Large intestine (tissue), 3 donors: ENCODE data around the gene ZNF577. TPM values are rescaled to one million over a fixed set of nuclear protein-coding genes. Genes with fewer than 3 reads are reported as not detected.
"Not testable (repeated sequence)": the region's sequence is repeated elsewhere in the genome, so short reads cannot be mapped to it uniquely, and the experiment has no call there.

ENCODE experiments used
- DNase-seq, 2 donors: peaks; one replicate each; pipeline versions ENCODE4 v3.0.0 to v3.0.0-alpha.2; 2013
- H3K27ac ChIP-seq: one replicate; pipeline ENCODE4 v1.5.1; 2013; ENCODE audit warnings: low read length
- H3K27me3 ChIP-seq: 2 replicates; pipeline ENCODE4 v1.6.1; 2013; ENCODE audit warnings: low read length; ENCODE audit not compliant: control insufficient read depth, insufficient read depth
- H3K36me3 ChIP-seq: 2 replicates; pipeline ENCODE4 v1.6.1; 2013; ENCODE audit warnings: low read length; ENCODE audit not compliant: control insufficient read depth, insufficient read depth
- H3K4me1 ChIP-seq: one replicate; pipeline ENCODE4 v1.6.1; 2013; ENCODE audit warnings: low read length; ENCODE audit not compliant: control insufficient read depth, insufficient read depth
- H3K4me3 ChIP-seq: one replicate; pipeline ENCODE4 v1.5.1; 2013; ENCODE audit warnings: low read length
- H3K9me3 ChIP-seq: one replicate; pipeline ENCODE4 v1.6.1; 2013; ENCODE audit warnings: mild to moderate bottlenecking, low read depth, low read length, moderate library complexity; ENCODE audit not compliant: control insufficient read depth
- WGBS: methylation state at CpG from one replicate; pipeline ENCODE4 v1.1.5; 2013; ENCODE audit warnings: low lambda C conversion rate; ENCODE audit not compliant: insufficient coverage; 5-methylcytosine and 5-hydroxymethylcytosine counted together
- polyA plus RNA-seq: library from polyadenylated mRNA; unstranded; fragments of 120-200 nt; gene quantifications from one replicate; pipeline ENCODE4 v1.2.1, GENCODE V29; 2013

The ZNF577 gene
- polyA plus RNA-seq, 1 donor = 24.8 TPM

DNA sequence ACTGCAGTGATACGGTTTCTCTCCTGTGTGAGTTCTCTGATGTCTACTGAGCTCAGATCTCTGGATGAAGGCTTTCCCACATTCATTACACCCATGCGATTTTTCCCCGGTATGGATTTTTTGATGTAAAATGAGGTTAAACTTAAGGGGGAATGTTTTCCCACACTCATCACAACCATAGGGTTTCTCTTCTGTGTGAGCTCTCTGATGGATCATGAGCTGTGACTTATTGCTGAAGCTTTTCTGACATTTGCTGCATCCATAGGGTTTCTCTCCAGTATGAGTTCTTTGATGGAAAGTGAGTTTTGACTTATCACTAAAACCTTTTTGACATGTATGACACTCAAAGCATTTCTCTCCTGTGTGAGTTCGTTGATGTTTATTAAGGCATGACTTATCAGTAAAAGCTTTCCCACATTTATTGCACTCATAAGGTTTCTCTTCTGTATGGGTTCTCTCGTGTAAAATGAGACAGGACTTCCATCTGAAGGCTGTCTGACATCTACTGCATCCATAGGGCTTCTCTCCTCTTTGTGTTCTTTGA lies 27.6 kb upstream of the ZNF577 start:
- no peak for DNase-seq
- Histone ChIP-seq H3K4me1 (no peaks in the 10 kb centered on the region), H3K9me3 (peaks cover 9% of the 10 kb centered on the region), H3K27me3 (no peaks in the 10 kb centered on the region), H3K36me3 (no peaks in the 10 kb centered on the region), H3K27ac (no peak overlapping the region), H3K4me3 (no peak overlapping the region)
- no CpG with 5 or more reads among the region's 5 CpGs for WGBS

DNA sequence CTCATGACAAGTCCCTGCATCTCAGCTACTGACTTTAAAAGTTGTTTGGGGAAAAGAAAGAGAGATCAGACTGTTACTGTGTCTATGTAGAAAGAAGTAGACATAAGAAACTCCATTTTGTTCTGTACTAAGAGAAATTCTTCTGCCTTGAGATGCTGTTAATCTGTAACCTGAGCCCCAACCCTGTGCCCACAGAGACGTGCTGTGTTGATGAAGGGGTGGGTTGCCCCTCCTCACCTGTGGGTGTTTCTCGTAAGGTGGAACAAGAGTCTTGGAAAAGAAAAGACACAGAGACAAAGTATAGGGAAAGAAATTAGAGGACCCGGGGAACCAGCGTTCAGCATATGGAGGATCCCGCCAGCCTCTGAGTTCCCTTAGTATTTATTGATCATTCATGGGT lies 20.2 kb upstream of the ZNF577 start:
- H3K27me3 ChIP-seq, H3K4me1 ChIP-seq, H3K9me3 ChIP-seq, DNase-seq, H3K36me3 ChIP-seq, H3K4me3 ChIP-seq, H3K27ac ChIP-seq: not testable (repeated sequence)
- no CpG with 5 or more reads among the region's 5 CpGs for WGBS

DNA sequence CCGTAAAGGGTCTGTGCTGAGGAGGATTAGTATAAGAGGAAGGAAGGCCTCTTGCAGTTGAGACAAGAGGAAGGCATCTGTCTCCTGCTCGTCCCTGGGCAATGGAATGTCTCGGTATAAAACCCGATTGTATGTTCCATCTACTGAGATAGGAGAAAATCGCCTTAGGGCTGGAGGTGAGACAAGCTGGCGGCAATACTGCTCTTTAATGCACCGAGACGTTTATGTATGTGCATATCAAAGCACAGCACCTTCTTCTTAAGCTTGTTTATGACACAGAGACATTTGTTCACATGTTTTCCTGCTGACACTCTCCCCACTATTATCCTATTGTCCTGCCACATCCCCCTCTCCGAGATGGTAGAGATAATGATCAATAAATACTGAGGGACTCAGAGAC lies 18.4 kb upstream of the ZNF577 start:
- DNase-seq, H3K27ac ChIP-seq, H3K4me3 ChIP-seq, H3K4me1 ChIP-seq, H3K27me3 ChIP-seq, H3K36me3 ChIP-seq: not testable (repeated sequence)
- WGBS = no CpG with 5 or more reads among the region's 9 CpGs
- peaks cover 18% of the 10 kb centered on the region for H3K9me3 ChIP-seq

DNA sequence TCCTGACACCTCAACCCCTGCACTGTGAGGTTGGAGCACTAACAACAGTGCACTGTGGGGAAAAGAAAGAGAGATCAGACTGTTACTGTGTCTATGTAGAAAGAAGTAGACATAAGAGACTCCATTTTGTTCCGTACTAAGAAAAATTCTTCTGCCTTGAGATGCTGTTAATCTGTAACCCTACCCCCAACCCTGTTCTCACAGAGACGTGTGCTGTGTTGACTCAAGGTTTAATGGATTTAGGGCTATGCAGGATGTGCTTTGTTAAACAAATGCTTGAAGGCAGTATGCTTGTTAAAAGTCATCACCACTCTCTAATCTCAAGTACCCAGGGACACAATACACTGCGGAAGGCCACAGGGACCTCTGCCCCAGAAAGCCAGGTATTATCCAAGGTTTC lies 17.9 kb upstream of the ZNF577 start:
- no CpG with 5 or more reads among the region's 3 CpGs for WGBS
- DNase-seq, H3K4me1 ChIP-seq, H3K27ac ChIP-seq, H3K27me3 ChIP-seq, H3K4me3 ChIP-seq, H3K36me3 ChIP-seq: not testable (repeated sequence)
- peaks cover 22% of the 10 kb centered on the region for H3K9me3 ChIP-seq

DNA sequence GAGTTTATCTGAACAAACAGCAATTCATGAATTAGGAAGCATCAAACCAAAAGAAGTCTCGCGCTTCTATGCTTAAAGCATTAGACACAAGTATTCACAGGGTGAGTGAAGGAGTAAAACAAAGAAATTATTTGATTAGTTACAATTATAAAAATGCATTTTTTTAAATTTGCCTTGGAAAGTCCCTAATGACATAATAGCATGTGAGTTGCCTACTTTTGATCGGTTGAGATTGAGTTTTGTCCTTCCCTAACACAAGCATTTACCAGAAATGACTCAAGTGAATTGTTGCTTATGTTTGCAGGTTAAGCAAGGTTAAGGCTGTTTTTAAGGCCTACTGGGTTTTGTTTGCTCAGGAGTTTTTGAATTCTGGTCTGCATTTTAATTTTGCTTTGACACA lies 17.5 kb upstream of the ZNF577 start:
- H3K4me3 ChIP-seq = no peak overlapping the region

DNA sequence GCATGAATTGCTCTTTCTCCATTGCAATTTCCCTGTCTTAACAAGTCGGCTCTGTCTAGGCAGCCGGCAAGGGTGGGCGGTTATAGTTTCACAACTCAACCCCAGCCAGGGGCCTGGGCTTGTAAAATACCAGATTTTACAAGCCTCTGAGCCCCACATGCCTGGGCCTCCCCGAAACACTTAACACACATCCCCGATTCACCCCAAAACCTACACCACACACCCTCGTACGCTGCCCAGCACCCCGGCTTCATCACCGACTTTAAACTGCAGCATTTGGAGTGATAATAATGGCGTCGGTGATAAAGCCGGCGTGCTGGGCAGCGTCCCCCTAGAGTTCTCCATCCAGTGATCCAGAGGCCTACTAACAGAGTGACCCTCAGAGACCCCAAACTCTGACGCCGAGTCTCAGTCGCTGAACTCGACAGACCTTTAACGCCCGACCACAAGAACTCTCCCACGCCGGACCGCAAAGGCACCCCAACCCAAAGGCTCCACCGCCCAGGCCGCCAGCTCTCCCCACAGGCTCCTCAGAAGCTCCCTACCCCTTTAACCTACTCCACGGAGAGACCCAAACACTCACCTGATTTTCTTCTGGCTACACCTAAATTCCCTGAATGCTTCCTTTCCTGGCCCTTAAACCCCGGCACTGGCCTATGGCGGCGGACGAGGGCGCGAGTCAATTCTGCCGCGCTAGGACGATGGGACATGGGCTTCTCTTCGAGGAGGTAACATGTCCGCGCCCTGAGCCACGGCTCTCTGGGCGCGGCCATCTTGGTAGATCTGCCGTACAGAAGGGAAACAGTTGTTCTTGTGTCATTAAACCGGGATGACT lies 16.8 kb upstream of the ZNF577 start, which contains the start of gene ZNF649:
Gene ZNF649 (minus strand): TSS at position 687 of the 835 bp plus-strand sequence. CDS start 4,910 bp downstream, outside the sequence.
- Histone ChIP-seq H3K27me3 (no peaks in the 10 kb centered on the region), H3K4me1 (no peaks in the 10 kb centered on the region), H3K4me3 (peak within 1 kb of the TSS; percentile 59), H3K27ac (peak within 1 kb of the TSS; percentile 74), H3K9me3 (peaks cover 23% of the 10 kb centered on the region), H3K36me3 (peaks cover 15% of the 10 kb centered on the region)
- 0% methylated on average over 2 of the region's 43 CpGs for WGBS
- peak; percentile 82 to 90 for DNase-seq

More for the DNA sequence above, 17.5 kb upstream of the ZNF577 start:
- no peaks in the 10 kb centered on the region for H3K4me1 ChIP-seq
- no peak for DNase-seq
- peaks cover 8% of the 10 kb centered on the region for H3K36me3 ChIP-seq
- no peaks in the 10 kb centered on the region for H3K27me3 ChIP-seq
- H3K9me3 ChIP-seq = peaks cover 23% of the 10 kb centered on the region
- no peak overlapping the region for H3K27ac ChIP-seq
- WGBS = 29% methylated on average over 2 of the region's 3 CpGs

DNA sequence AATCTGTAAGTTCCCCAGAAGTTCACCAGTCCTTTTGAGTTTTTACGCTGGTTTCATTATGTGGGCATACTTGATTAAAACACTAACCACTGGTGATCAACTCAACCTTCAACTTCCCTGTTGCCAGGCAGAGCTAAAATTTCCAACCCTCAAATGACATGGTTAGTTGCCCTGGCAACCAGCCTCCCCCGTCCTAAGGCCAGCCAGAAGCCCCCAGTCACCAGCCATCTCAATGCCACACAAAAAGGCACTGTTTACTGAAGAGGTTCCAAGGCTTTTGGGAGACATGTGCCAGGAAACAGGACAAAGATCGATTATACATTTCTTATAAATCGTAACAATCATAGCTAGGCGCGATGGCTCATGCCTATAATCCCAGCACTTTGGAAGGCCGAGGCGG lies 15.4 kb upstream of the ZNF577 start:
- peaks cover 28% of the 10 kb centered on the region for H3K36me3 ChIP-seq
- H3K27me3 ChIP-seq = no peaks in the 10 kb centered on the region
- no peak for DNase-seq
- H3K4me1 ChIP-seq = no peaks in the 10 kb centered on the region
- H3K27ac ChIP-seq = no peak overlapping the region
- H3K9me3 ChIP-seq = peaks cover 32% of the 10 kb centered on the region
- H3K4me3 ChIP-seq = no peak overlapping the region
- WGBS = no CpG with 5 or more reads among the region's 8 CpGs

DNA sequence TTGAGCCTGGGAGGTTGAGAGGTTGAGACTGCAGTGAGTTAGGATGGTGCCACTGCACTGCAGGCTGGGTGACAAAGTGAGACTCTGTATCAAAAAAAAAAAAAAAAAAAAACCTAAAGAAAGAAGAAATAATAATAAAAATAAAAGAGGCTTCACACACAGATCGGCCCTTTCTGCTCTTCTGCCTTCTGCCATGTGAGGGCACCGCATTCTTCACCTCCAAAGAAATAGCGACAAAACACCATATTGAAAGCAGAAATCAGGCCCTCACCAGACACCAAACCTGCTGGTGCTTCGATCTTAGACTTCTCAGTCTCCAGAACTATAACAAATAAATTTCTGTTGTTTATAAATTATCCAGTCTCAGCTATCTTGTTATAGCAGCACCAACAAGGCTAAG lies 14.1 kb upstream of the ZNF577 start:
- Histone ChIP-seq H3K9me3 (peaks cover 40% of the 10 kb centered on the region), H3K27me3 (no peaks in the 10 kb centered on the region), H3K4me3 (no peak overlapping the region), H3K27ac (no peak overlapping the region), H3K36me3 (peaks cover 37% of the 10 kb centered on the region), H3K4me1 (no peaks in the 10 kb centered on the region)
- no peak for DNase-seq
- no CpG with 5 or more reads among the region's 4 CpGs for WGBS

DNA sequence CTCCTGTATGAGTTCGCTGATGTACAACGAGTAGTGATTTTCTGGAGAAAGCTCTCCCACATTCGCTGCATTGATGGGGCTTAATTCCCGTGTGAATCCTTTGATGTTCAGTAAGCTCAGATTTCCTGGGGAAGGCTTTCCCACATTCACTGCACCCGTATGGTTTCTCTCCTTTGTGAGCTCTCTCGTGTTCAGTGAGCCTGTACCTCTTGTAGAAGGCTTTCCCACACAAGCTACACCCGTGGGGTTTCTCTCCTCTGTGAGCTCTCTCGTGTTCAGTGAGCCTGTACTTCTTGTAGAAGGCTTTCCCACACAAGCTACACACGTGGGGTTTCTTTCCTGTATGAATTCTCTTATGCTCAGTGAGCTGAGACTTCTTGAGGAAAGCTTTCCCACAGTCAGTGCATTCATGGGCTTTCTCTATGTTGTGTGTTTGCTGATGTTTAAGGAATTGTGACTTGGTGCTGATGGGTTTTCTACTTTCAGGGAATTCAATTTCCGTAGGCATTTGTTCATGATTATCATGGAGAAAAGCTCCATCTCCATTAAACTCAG lies 3.5 kb upstream of the ZNF577 start:
- DNase-seq = peak in 1 of 2 donors; percentile 28
- Histone ChIP-seq H3K27ac (no peak overlapping the region), H3K4me3 (no peak overlapping the region), H3K4me1 (peaks cover 6% of the 10 kb centered on the region), H3K36me3 (peaks cover 54% of the 10 kb centered on the region), H3K27me3 (no peaks in the 10 kb centered on the region), H3K9me3 (peaks cover 39% of the 10 kb centered on the region)
- WGBS = 100% methylated on average over 2 of the region's 10 CpGs

DNA sequence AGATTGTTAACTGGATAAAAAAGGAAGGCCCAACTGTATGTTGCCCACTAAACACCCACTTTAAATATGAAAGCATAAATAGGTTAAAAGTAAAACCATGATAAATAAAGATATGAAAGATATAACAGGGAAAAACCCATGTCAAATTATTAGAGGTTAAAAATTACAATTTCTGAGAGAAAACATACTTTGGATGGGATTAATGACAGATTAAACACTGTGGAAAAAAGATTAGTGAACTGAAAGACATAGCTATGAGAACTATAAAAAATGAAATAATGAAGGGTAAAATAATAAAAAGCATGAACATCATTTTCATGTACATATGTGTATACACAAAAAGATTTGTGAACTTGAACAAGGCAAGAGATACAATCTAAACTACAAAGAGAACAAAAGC lies 2.2 kb upstream of the ZNF577 start:
- peaks cover 43% of the 10 kb centered on the region for H3K36me3 ChIP-seq
- peaks cover 6% of the 10 kb centered on the region for H3K4me1 ChIP-seq
- H3K27me3 ChIP-seq = no peaks in the 10 kb centered on the region
- no peak overlapping the region for H3K4me3 ChIP-seq
- DNase-seq = no peak
- peaks cover 35% of the 10 kb centered on the region for H3K9me3 ChIP-seq
- H3K27ac ChIP-seq = no peak overlapping the region
